Measurements from ENCODE around the gene HAPLN3. TPM values are rescaled to one million over a fixed set of nuclear protein-coding genes. Genes with fewer than 3 reads are reported as not detected.
A peak's percentile ranks its signal among the peaks of the same experiment; 100 is the strongest.

The HAPLN3 gene
- total and polyA plus RNA-seq, 11 donors, result 1.2 to 32.9 (median 3.3) TPM

DNA sequence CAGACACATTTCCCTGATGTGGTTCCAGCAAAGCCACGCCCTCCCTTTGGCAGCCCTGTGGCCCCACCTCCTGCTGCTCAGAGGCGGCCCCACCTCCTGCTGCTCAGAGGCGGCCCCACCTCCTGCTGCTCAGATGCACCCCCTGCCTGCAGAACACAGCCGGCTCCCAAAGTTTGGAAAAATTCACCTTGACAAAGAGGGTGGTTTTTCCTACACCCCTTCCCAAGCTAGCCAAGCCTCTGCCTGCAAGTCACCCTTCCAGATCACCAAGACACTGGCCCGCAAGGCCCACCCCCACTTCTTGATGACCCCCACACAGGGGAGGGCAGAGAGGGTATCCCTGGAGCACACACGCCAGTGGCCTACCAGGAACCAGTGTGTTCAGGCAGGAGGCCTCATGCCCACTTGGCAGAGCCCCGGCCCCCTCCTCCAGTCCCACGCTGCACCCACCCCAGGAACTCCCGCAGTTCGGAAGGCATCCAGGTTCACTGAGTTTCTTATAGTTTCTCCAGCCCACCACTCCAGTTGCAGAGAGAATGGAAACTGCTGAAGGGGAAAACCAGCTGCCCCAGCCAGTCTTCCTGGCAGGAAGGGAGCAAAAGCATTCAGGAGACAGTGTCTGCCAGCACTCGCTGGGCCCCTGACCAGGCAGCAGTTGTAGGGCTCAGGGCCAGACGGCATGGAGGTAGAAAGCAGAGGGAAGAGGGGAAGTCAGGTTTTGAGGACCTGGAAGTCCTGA is 2.3 kb upstream of the HAPLN3 start:
- Histone ChIP-seq H3K27me3 (peaks cover 0 to 8% (median 0%) of the 10 kb centered on the region in 9 donors), H3K9me3 (no peaks in the 10 kb centered on the region), H3K4me1 (peaks cover 5 to 72% (median 45%) of the 10 kb centered on the region in 12 donors), H3K36me3 (peaks cover 0 to 42% (median 32%) of the 10 kb centered on the region in 9 donors), H3K27ac (peak overlapping the region in 11 of 12 donors; percentile 68 to 87 (median 81)), H3K4me3 (peak overlapping the region in 4 of 12 donors; percentile 5 to 28 (median 11))
- ATAC-seq, result peak; percentile 77 to 95 (median 88)
- TF ChIP-seq, protein P1, sequence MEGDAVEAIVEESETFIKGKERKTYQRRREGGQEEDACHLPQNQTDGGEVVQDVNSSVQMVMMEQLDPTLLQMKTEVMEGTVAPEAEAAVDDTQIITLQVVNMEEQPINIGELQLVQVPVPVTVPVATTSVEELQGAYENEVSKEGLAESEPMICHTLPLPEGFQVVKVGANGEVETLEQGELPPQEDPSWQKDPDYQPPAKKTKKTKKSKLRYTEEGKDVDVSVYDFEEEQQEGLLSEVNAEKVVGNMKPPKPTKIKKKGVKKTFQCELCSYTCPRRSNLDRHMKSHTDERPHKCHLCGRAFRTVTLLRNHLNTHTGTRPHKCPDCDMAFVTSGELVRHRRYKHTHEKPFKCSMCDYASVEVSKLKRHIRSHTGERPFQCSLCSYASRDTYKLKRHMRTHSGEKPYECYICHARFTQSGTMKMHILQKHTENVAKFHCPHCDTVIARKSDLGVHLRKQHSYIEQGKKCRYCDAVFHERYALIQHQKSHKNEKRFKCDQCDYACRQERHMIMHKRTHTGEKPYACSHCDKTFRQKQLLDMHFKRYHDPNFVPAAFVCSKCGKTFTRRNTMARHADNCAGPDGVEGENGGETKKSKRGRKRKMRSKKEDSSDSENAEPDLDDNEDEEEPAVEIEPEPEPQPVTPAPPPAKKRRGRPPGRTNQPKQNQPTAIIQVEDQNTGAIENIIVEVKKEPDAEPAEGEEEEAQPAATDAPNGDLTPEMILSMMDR (IDR thresholded peaks at IDR 0.05), result peak; percentile 47 to 88 (median 74)
- no peak for TF ChIP-seq POLR2A (IDR thresholded peaks at IDR 0.05)
- peak; percentile 84 to 92 (median 90) for DNase-seq
- intact Hi-C loops (cut with DNase I), result loop anchor here in 7 of 10 donors (5.0 to 10.0 kb wide), 6 partner anchors 243 to 280 kb away; partner anchors contain the start of gene AEN (in 4 of the 7)
- 22 to 41% (median 29%) methylated on average over 10 to 12 of the region's 12 CpGs for WGBS, 4 donors

DNA sequence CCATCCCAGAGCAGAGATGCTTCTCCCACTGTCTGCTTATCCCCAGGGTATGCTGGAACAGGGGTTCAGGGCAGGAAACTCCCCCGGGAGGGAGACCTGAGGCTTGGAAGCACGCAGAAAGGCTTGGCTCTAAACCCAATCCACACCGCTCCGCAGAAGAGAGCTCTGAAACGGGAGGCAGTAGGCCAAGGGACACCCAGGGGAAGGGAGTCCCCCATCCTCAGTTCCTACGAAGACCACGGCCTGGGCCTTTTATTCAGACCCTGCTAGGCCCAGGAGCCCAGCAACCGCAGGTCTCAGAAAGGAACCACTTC is 1.8 kb upstream of the HAPLN3 start:
- TF ChIP-seq POLR2A (IDR thresholded peaks at IDR 0.05), result peak in 1 of 2 donors; percentile 10
- TF ChIP-seq, protein P1 (IDR thresholded peaks at IDR 0.05), result no peak
- peaks cover 5 to 67% (median 44%) of the 10 kb centered on the region in 12 donors for H3K4me1 ChIP-seq

DNA sequence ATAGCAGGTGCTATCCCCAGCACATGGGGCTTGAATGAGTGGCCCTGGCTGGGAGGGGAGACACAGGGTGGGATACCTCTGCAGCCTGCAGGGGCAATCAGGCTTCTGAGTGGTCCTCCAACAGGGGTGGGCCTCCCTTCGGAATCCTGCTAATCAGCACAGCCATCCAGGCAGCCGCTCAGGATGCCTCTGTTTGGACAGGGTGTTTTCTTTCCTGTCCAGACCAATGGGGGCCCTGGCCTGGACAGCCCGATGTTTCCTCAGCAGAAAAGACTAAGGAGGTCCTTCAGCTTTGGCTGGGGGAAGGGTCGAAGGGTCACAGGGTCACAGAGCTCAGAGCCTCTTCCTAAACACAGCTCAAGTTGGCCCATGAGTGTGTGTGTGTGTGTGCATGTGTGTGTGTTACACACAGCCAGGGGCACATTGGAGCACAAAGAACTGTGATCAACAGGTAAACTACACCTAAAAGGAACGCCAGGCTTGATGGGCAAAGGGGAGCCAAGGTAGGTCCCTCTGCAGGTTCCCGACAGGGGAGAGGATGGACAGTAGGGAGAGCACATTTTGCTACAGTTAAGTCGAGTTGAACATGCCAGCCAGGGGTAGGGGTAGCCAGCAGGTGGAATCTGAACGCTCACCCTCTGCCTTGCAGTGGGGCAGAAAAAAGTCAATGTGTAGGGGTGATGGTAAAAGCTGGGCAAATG is 1.1 kb upstream of the HAPLN3 start:
- H3K4me3 ChIP-seq, result no peak overlapping the region

More for the DNA sequence above, 1.8 kb upstream of the HAPLN3 start:
- H3K27ac ChIP-seq, result peak overlapping the region in 11 of 12 donors; percentile 26 to 84 (median 79)
- peak overlapping the region in 4 of 12 donors; percentile 5 to 28 (median 11) for H3K4me3 ChIP-seq
- peaks cover 0 to 37% (median 27%) of the 10 kb centered on the region in 9 donors for H3K36me3 ChIP-seq
- intact Hi-C loops (cut with DNase I), result loop anchor here in 7 of 10 donors (5.0 to 10.0 kb wide), 6 partner anchors 242 to 280 kb away; partner anchors contain the start of gene AEN (in 4 of the 7)
- H3K27me3 ChIP-seq, result peaks cover 0 to 8% (median 0%) of the 10 kb centered on the region in 9 donors
- whole genome bisulfite sequencing, 4 donors, result 8 to 21% (median 13%) methylated on average over 4 to 8 of the region's 8 CpGs
- no peak for ATAC-seq
- DNase-seq, result no peak
- H3K9me3 ChIP-seq, result no peaks in the 10 kb centered on the region

More for the DNA sequence above, 1.1 kb upstream of the HAPLN3 start:
- Histone ChIP-seq H3K36me3 (peaks cover 0 to 31% (median 22%) of the 10 kb centered on the region in 9 donors), H3K27ac (peak overlapping the region in 10 of 12 donors; percentile 26 to 84 (median 80)), H3K27me3 (peaks cover 0 to 8% (median 0%) of the 10 kb centered on the region in 9 donors), H3K4me1 (peaks cover 5 to 64% (median 44%) of the 10 kb centered on the region in 12 donors), H3K9me3 (no peaks in the 10 kb centered on the region)
- no peak for TF ChIP-seq POLR2A (IDR thresholded peaks at IDR 0.05)
- TF ChIP-seq, protein P1 (IDR thresholded peaks at IDR 0.05), result no peak
- no peak for DNase-seq
- 62 to 75% (median 63%) methylated on average over 8 of the region's 8 CpGs for WGBS, 4 donors
- intact Hi-C loops (cut with DNase I), result loop anchor here in 7 of 10 donors (5.0 to 10.0 kb wide), 6 partner anchors 242 to 281 kb away; partner anchors contain the start of gene AEN (in 4 of the 7)
- peak in 2 of 4 donors; percentile 1 to 15 for ATAC-seq
